Suprapubic skin (tissue), 4 donors: ENCODE data around the gene LTBP4. TPM values are rescaled to one million over a fixed set of nuclear protein-coding genes. Genes with fewer than 3 reads are reported as not detected.
"Not testable (repeated sequence)": the region's sequence is repeated elsewhere in the genome, so short reads cannot be mapped to it uniquely, and the experiment has no call there.

Experiments used
- DNase-seq, 2 donors: peaks; one replicate each; pipeline ENCODE4 v3.0.0-alpha.2; 2019; ENCODE audit warnings: low spot score in 2 of 2
- H3K27ac ChIP-seq: fragments of 200-600 bp; sonication (generic); one replicate; pipeline ENCODE4 v1.5.1; 2019
- H3K27me3 ChIP-seq: fragments of 200-600 bp; sonication (generic); one replicate; pipeline ENCODE4 v1.5.1; 2019
- H3K36me3 ChIP-seq: fragments of 200-600 bp; sonication (generic); one replicate; pipeline ENCODE4 v1.5.1; 2019
- H3K4me1 ChIP-seq: fragments of 200-600 bp; sonication (generic); one replicate; pipeline ENCODE4 v1.5.1; 2019
- H3K4me3 ChIP-seq: fragments of 200-600 bp; sonication (generic); one replicate; pipeline ENCODE4 v1.5.1; 2019; ENCODE audit warnings: mild to moderate bottlenecking
- H3K9me3 ChIP-seq: fragments of 200-600 bp; sonication (generic); one replicate; pipeline ENCODE4 v1.5.1; 2019
- CTCF ChIP-seq, 2 donors: fragments of 200-600 bp in 1 of 2; fragments of 450-650 bp in 1 of 2; sonication (generic) in 1 of 2; IDR thresholded peaks; one replicate each; pipeline ENCODE4 v1.5.1; 2016 to 2019; ENCODE audit warnings: antibody characterized with exemption in 2 of 2, mild to moderate bottlenecking in 1 of 2, moderate library complexity in 1 of 2
- EP300 ChIP-seq: sonication (generic); formaldehyde crosslinking; IDR thresholded peaks from one replicate; pipeline ENCODE4 v1.6.1; 2017; ENCODE audit warnings: antibody characterized with exemption
- POLR2A ChIP-seq, 2 donors: fragments of 450-650 bp; IDR thresholded peaks; one replicate each; pipeline ENCODE4 v1.6.1; 2017; ENCODE audit warnings: antibody characterized with exemption in 2 of 2, mild to moderate bottlenecking in 2 of 2, moderate library complexity in 2 of 2
- POLR2AphosphoS5 ChIP-seq, 3 donors: sonication (generic); formaldehyde crosslinking; IDR thresholded peaks; one replicate each; pipeline ENCODE4 v1.6.1; 2017; ENCODE audit warnings: antibody characterized with exemption in 3 of 3
- WGBS: methylation state at CpG from one replicate; pipeline ENCODE4 v1.1.5; 2018; 5-methylcytosine and 5-hydroxymethylcytosine counted together
- total RNA-seq, 4 donors: library from RNA; depleted of rRNA; stranded (reverse); fragments of >200 nt; gene quantifications; one replicate each; pipeline ENCODE4 v1.1.0, GENCODE V29; 2016

LTBP4 gene
- total RNA-seq, 4 donors from 2014 or later, result 108 to 236 (median 121) TPM

- no peak overlapping the region for H3K4me3 ChIP-seq
- no peak for DNase-seq
- TF ChIP-seq POLR2A (IDR thresholded peaks at IDR 0.05) (no peak), CTCF (IDR thresholded peaks at IDR 0.05) (no peak), POLR2AphosphoS5 (IDR thresholded peaks at IDR 0.05) (no peak), EP300 (no peak)
- 88% methylated on average over 21 of the region's 22 CpGs for WGBS
- H3K36me3 ChIP-seq, result peaks cover 17% of the 10 kb centered on the region
- no peaks in the 10 kb centered on the region for H3K9me3 ChIP-seq
- no peaks in the 10 kb centered on the region for H3K27me3 ChIP-seq
- H3K4me1 ChIP-seq, result peaks cover 3% of the 10 kb centered on the region
- no peak overlapping the region for H3K27ac ChIP-seq
These were observed 10.5 kb upstream of the LTBP4 start for GRCh38 chr19:40590464-40591265.

- H3K4me1 ChIP-seq, DNase-seq, H3K9me3 ChIP-seq, H3K27me3 ChIP-seq, H3K27ac ChIP-seq, H3K4me3 ChIP-seq: not testable (repeated sequence)
- WGBS, result 88% methylated on average over 4 of the region's 4 CpGs
- peaks cover 13% of the 10 kb centered on the region for H3K36me3 ChIP-seq
These were observed 9.4 kb upstream of the LTBP4 start for GRCh38 chr19:40591724-40592123.

- Histone ChIP-seq H3K27me3 (peaks cover 10% of the 10 kb centered on the region), H3K9me3 (no peaks in the 10 kb centered on the region), H3K4me1 (peaks cover 9% of the 10 kb centered on the region), H3K36me3 (peaks cover 8% of the 10 kb centered on the region), H3K4me3 (no peak overlapping the region), H3K27ac (no peak overlapping the region)
- DNase-seq, result no peak
- TF ChIP-seq EP300 (no peak), POLR2AphosphoS5 (IDR thresholded peaks at IDR 0.05) (no peak), POLR2A (IDR thresholded peaks at IDR 0.05) (no peak)
- 96% methylated on average over 4 of the region's 4 CpGs for WGBS
These were observed 9.0 kb upstream of the LTBP4 start for GRCh38 chr19:40592170-40592569.

- Histone ChIP-seq H3K27me3 (peaks cover 24% of the 10 kb centered on the region), H3K4me1 (peaks cover 30% of the 10 kb centered on the region), H3K4me3 (no peak overlapping the region), H3K36me3 (no peaks in the 10 kb centered on the region), H3K27ac (no peak overlapping the region), H3K9me3 (no peaks in the 10 kb centered on the region)
- no peak for TF ChIP-seq POLR2AphosphoS5 (IDR thresholded peaks at IDR 0.05)
- TF ChIP-seq EP300, result no peak
- TF ChIP-seq POLR2A (IDR thresholded peaks at IDR 0.05), result no peak
- TF ChIP-seq CTCF (IDR thresholded peaks at IDR 0.05), result no peak
- 33% methylated on average over 8 of the region's 8 CpGs for WGBS
- DNase-seq, result no peak
These were observed 6.9 kb upstream of the LTBP4 start for GRCh38 chr19:40594255-40594654.

GRCh38 chr19:40594657-40595091, 6.5 kb upstream of the LTBP4 start:
- no peak for TF ChIP-seq POLR2AphosphoS5 (IDR thresholded peaks at IDR 0.05)
- no peak for TF ChIP-seq POLR2A (IDR thresholded peaks at IDR 0.05)
- Histone ChIP-seq H3K36me3 (no peaks in the 10 kb centered on the region), H3K27me3 (peaks cover 24% of the 10 kb centered on the region), H3K27ac (no peak overlapping the region), H3K4me1 (peaks cover 34% of the 10 kb centered on the region), H3K9me3 (no peaks in the 10 kb centered on the region), H3K4me3 (no peak overlapping the region)
- no peak for DNase-seq
- 37% methylated on average over 11 of the region's 13 CpGs for WGBS

- DNase-seq, result no peak
- H3K27ac ChIP-seq, result no peak overlapping the region
- H3K4me3 ChIP-seq, result peak overlapping the region; percentile 34
- no peaks in the 10 kb centered on the region for H3K36me3 ChIP-seq
- WGBS, result 35% methylated on average over 7 of the region's 53 CpGs
- TF ChIP-seq POLR2A (IDR thresholded peaks at IDR 0.05) (no peak), CTCF (IDR thresholded peaks at IDR 0.05) (no peak), EP300 (no peak), POLR2AphosphoS5 (IDR thresholded peaks at IDR 0.05) (no peak)
- peaks cover 54% of the 10 kb centered on the region for H3K4me1 ChIP-seq
- no peaks in the 10 kb centered on the region for H3K9me3 ChIP-seq
- peaks cover 24% of the 10 kb centered on the region for H3K27me3 ChIP-seq
These were observed 4.4 kb upstream of the LTBP4 start for GRCh38 chr19:40596608-40597328.
